ENCODE results near the gene CPM. TPM values are rescaled to one million over a fixed set of nuclear protein-coding genes. Genes with fewer than 3 reads are reported as not detected.

Gene CPM
- total and polyA plus RNA-seq, 2 of the 4 experiments (the other 2 are of a cell fraction), result 2.0 to 8.8 TPM

DNA sequence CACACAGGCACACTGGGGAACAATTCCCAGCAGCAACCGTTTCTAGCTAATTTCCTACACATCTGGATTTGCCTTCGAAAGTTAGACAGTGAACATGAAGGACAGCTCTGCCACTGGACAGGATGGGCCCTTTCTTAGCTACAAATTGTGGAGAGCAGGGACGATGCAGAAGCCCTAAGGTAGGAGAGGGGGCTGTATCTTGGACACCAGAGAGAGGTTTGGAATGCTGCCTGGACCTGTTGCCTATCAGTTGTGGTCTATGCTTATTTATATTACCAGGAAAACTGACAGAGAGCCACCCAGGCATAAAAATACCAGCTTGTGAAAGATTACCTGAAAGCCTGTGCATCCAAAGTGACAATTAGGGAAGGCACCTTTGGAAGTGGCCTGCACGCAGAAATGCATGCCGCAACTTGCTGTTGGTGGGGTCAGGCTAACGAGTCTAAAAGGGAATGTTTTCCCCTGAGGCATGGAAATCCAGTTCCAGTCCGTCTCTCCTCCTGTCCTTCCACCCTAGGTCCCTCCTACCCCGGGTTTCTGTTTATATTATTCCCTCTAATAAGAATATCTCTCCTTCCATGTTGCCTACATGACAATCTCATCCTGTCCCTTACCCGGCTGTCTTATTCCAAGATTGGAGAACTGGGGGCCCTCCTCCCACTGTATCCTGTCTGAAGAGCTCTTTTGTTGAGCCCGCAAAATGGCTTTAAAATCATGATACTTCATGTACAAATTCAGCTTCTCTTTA, 64.8 kb downstream of the CPM start:
- Histone ChIP-seq H3K9me3 (ENCODE audit: control insufficient read depth, insufficient read depth, low read length) (no peaks in the 10 kb centered on the region), H4K91ac (ENCODE audit: insufficient read depth, low read depth, low read length) (no peak overlapping the region), H3K4me3 (ENCODE audit: insufficient read depth, low read depth, low read length) (no peak overlapping the region), H3K4ac (ENCODE audit: low read depth, low read length) (no peak overlapping the region), H2AK9ac (replicated peaks; ENCODE audit: low read depth, low read length, poor library complexity) (no peak overlapping the region), H2BK120ac (ENCODE audit: low read depth, low read length) (no peak overlapping the region), H3K27ac (ENCODE audit: insufficient read depth, low read length) (no peak overlapping the region), H3K9ac (ENCODE audit: low read depth, low read length) (no peak overlapping the region), H2AK5ac (ENCODE audit: low read depth, low read length) (no peak overlapping the region), H3K14ac (replicated peaks; ENCODE audit: low read depth, low read length) (no peak overlapping the region), H3K27me3 (ENCODE audit: control insufficient read depth, insufficient read depth, low read length) (no peaks in the 10 kb centered on the region; the same call in 1 of the 2 replicates), H4K20me1 (ENCODE audit: insufficient read depth, low read length) (no peaks in the 10 kb centered on the region), H3K4me1 (ENCODE audit: control insufficient read depth, insufficient read depth, low read length) (no peaks in the 10 kb centered on the region), H3K18ac (ENCODE audit: low read depth, low read length) (no peak overlapping the region), H2BK15ac (ENCODE audit: low read depth, low read length) (no peak overlapping the region), H2AFZ (replicated peaks; ENCODE audit: low read length, poor library complexity) (no peak overlapping the region), H4K8ac (ENCODE audit: low read depth in 2 of 2, low read length in 2 of 2) (no peak overlapping the region), H3K9me1 (ENCODE audit: insufficient read depth, low read length) (no peaks in the 10 kb centered on the region; the same call in 1 of the 2 replicates), H3K23ac (ENCODE audit: low read depth, low read length) (no peak overlapping the region), H4K5ac (ENCODE audit: low read depth, low read length) (no peak overlapping the region), H3K4me2 (ENCODE audit: low read depth, low read length) (no peak overlapping the region), H2BK5ac (ENCODE audit: low read depth, low read length, poor library complexity, severe bottlenecking) (no peak overlapping the region), H3K56ac (ENCODE audit: extremely low read depth, insufficient read depth, low read length) (no peak overlapping the region), H3K79me1 (ENCODE audit: low read depth in 1 of 2, low read length in 2 of 2) (no peaks in the 10 kb centered on the region), H2BK20ac (ENCODE audit: low read depth, low read length) (no peak overlapping the region), H3K36me3 (ENCODE audit: control insufficient read depth, insufficient read depth, low read length) (no peaks in the 10 kb centered on the region)
- ATAC-seq (ENCODE audit: low read depth), result no peak
- WGBS, 2 experiments (ENCODE audit: extremely low coverage in 2 of 2, insufficient read length in 1 of 2), result 38% methylated on average over 2 of the region's 10 CpGs; no CpG with 5 or more reads in 1 of the 2 experiments
- intact Hi-C loops (cut with micrococcal nuclease) (no loop called here), in situ Hi-C loops (cut with MboI; ENCODE audit: low sequenced_read_pairs) (loop anchor here (10.0 kb wide), 1 partner anchor 377 kb away; no protein-coding TSS in a partner anchor), dilution Hi-C loops (cut with HindIII; ENCODE audit: low sequenced_read_pairs, unreplicated experiment) (no loop called here)
- BruUV-seq (replicated peaks), result no TSS peak
- DNase-seq, result no peak
- ChIA-PET CTCF (interaction anchor here (0.5 kb wide), 1 partner anchor 52 kb away, joined by 4 read pairs; no protein-coding TSS in a partner anchor), POLR2A (ENCODE audit: unreplicated experiment) (no interaction called here)
- TF ChIP-seq, protein P1, sequence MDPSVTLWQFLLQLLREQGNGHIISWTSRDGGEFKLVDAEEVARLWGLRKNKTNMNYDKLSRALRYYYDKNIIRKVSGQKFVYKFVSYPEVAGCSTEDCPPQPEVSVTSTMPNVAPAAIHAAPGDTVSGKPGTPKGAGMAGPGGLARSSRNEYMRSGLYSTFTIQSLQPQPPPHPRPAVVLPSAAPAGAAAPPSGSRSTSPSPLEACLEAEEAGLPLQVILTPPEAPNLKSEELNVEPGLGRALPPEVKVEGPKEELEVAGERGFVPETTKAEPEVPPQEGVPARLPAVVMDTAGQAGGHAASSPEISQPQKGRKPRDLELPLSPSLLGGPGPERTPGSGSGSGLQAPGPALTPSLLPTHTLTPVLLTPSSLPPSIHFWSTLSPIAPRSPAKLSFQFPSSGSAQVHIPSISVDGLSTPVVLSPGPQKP (IDR thresholded peaks at IDR 0.05; ENCODE audit: borderline replicate concordance, low read depth, low read length), result no peak
- TF ChIP-seq SMC3 (IDR thresholded peaks at IDR 0.05; ENCODE audit: low read depth, low read length), result no peak
- TF ChIP-seq RCOR1 (IDR thresholded peaks at IDR 0.05; ENCODE audit: insufficient replicate concordance, low read length), result no peak
- TF ChIP-seq FOS (IDR thresholded peaks at IDR 0.05; ENCODE audit: low read depth, low read length), result no peak
- TF ChIP-seq POLR2A (IDR thresholded peaks at IDR 0.05; ENCODE audit: low read depth, low read length), result no peak
- no peak for TF ChIP-seq MAZ (IDR thresholded peaks at IDR 0.05; ENCODE audit: borderline replicate concordance, low read depth, low read length)
- no peak for TF ChIP-seq RAD21 (IDR thresholded peaks at IDR 0.05; ENCODE audit: low read length)
- TF ChIP-seq BHLHE40 (IDR thresholded peaks at IDR 0.05; ENCODE audit: low read depth, low read length), result no peak
- TF ChIP-seq MAFK (IDR thresholded peaks at IDR 0.05; ENCODE audit: low read depth, low read length), result no peak
- TF ChIP-seq CHD1 (IDR thresholded peaks at IDR 0.05; ENCODE audit: low read depth, low read length), result no peak
- TF ChIP-seq MXI1 (IDR thresholded peaks at IDR 0.05; ENCODE audit: borderline replicate concordance, low read depth, low read length), result no peak
- no peak for TF ChIP-seq CEBPB (IDR thresholded peaks at IDR 0.05; ENCODE audit: low read depth, low read length)
- no peak for TF ChIP-seq RFX5 (IDR thresholded peaks at IDR 0.05; ENCODE audit: low read depth, low read length)
- TF ChIP-seq, protein P2, sequence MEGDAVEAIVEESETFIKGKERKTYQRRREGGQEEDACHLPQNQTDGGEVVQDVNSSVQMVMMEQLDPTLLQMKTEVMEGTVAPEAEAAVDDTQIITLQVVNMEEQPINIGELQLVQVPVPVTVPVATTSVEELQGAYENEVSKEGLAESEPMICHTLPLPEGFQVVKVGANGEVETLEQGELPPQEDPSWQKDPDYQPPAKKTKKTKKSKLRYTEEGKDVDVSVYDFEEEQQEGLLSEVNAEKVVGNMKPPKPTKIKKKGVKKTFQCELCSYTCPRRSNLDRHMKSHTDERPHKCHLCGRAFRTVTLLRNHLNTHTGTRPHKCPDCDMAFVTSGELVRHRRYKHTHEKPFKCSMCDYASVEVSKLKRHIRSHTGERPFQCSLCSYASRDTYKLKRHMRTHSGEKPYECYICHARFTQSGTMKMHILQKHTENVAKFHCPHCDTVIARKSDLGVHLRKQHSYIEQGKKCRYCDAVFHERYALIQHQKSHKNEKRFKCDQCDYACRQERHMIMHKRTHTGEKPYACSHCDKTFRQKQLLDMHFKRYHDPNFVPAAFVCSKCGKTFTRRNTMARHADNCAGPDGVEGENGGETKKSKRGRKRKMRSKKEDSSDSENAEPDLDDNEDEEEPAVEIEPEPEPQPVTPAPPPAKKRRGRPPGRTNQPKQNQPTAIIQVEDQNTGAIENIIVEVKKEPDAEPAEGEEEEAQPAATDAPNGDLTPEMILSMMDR (conservative IDR thresholded peaks at IDR 0.05; ENCODE audit: low read depth, low read length), result no peak
- TF ChIP-seq, protein P3, sequence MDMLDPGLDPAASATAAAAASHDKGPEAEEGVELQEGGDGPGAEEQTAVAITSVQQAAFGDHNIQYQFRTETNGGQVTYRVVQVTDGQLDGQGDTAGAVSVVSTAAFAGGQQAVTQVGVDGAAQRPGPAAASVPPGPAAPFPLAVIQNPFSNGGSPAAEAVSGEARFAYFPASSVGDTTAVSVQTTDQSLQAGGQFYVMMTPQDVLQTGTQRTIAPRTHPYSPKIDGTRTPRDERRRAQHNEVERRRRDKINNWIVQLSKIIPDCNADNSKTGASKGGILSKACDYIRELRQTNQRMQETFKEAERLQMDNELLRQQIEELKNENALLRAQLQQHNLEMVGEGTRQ (IDR thresholded peaks at IDR 0.05; ENCODE audit: low read depth, low read length), result no peak
